PFSK-1 (cell line): ENCODE measurements around the gene DGKB.

Experiments used
- FOXP2 ChIP-seq: optimal IDR thresholded peaks from 2 replicates; pipeline ENCODE3; 2011; ENCODE audit warnings: borderline replicate concordance, control low read depth, inconsistent platforms; ENCODE audit not compliant: insufficient read depth; ENCODE audit errors: extremely low read length, extremely low read depth
- POLR2AphosphoS5 ChIP-seq: IDR thresholded peaks from 2 replicates; pipeline ENCODE4 v1.6.1; 2012; ENCODE audit warnings: low read depth, mild to moderate bottlenecking, control low read depth, low read length, moderate library complexity
- REST ChIP-seq, 2 experiments: IDR thresholded peaks; 2 replicates each; pipeline versions ENCODE4 v1.6.1 to v1.8.0; 2011 to 2012; ENCODE audit warnings: low read depth in 2 of 2, low read length in 2 of 2, control low read depth in 1 of 2, inconsistent platforms in 1 of 2, mild to moderate bottlenecking in 1 of 2, moderate library complexity in 1 of 2; ENCODE audit not compliant: insufficient read depth in 1 of 2
- TAF1 ChIP-seq: IDR thresholded peaks from 2 replicates; pipeline ENCODE4 v1.6.1; 2012; ENCODE audit warnings: low read length, control low read depth, borderline replicate concordance; ENCODE audit not compliant: insufficient read depth

DNA sequence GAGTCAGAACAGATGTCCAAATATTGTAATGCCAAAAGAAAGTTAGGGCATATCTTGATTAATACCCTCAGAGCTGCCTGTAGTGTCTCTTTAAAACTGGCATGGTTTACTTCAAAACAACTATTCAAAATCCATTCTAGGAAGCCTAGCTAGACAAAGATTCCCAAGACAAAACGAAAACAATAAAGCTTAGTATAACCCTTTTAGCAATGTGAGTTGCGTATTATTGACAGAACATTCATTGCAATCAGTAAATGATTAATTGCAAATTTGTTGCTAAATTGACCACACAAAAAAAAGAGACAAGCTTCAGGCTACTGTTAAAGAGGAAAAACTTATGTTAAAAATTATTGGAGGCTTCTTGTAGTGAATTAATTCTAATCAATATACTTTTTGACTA is 406.9 kb downstream of the DGKB start:
- TF ChIP-seq FOXP2 = no peak
- TF ChIP-seq POLR2AphosphoS5 = no peak
- TF ChIP-seq REST (IDR thresholded peaks at IDR 0.05; ENCODE audit: insufficient read depth in 1 of 2, low read depth in 2 of 2, low read length in 2 of 2) = no peak
- TF ChIP-seq TAF1 = no peak
